Central memory CD8-positive, alpha-beta T cell (primary cell): ENCODE results near the gene CARM1.
"Not testable (repeated sequence)": the region's sequence is repeated elsewhere in the genome, so short reads cannot be mapped to it uniquely, and the experiment has no call there.

ENCODE experiments used
- ATAC-seq: fragments of 150-1000 bp; cut with Tn5 transposase; replicated peaks from 2 replicates; pipeline ENCODE4 v1.10.0; 2022; ENCODE audit warnings: mild to moderate bottlenecking, moderate FRiP score, moderate number of reproducible peaks; ENCODE audit not compliant: poor library complexity, severe bottlenecking; ENCODE audit errors: extremely low read depth
- DNase-seq, 2 donors: peaks; one replicate each; pipeline ENCODE4 v3.0.0; 2021; ENCODE audit warnings: low spot score in 2 of 2
- H3K27ac Mint-ChIP-seq: one replicate; pipeline ENCODE4 v1.8.0; 2022; ENCODE audit warnings: low read depth, mild to moderate bottlenecking, moderate library complexity, mixed read lengths
- H3K27me3 Mint-ChIP-seq: one replicate; pipeline ENCODE4 v1.8.0; 2022; ENCODE audit warnings: mixed read lengths
- H3K36me3 Mint-ChIP-seq: one replicate; pipeline ENCODE4 v1.8.0; 2022; ENCODE audit warnings: mild to moderate bottlenecking, moderate library complexity, mixed read lengths; ENCODE audit not compliant: insufficient read depth
- H3K4me1 Mint-ChIP-seq: one replicate; pipeline ENCODE4 v1.8.0; 2022; ENCODE audit warnings: mixed read lengths
- H3K4me3 Mint-ChIP-seq: one replicate; pipeline ENCODE4 v1.8.0; 2022; ENCODE audit warnings: mild to moderate bottlenecking, moderate library complexity, mixed read lengths
- H3K9me3 Mint-ChIP-seq: one replicate; pipeline ENCODE4 v1.8.0; 2022; ENCODE audit warnings: mixed read lengths

Gene CARM1

DNA sequence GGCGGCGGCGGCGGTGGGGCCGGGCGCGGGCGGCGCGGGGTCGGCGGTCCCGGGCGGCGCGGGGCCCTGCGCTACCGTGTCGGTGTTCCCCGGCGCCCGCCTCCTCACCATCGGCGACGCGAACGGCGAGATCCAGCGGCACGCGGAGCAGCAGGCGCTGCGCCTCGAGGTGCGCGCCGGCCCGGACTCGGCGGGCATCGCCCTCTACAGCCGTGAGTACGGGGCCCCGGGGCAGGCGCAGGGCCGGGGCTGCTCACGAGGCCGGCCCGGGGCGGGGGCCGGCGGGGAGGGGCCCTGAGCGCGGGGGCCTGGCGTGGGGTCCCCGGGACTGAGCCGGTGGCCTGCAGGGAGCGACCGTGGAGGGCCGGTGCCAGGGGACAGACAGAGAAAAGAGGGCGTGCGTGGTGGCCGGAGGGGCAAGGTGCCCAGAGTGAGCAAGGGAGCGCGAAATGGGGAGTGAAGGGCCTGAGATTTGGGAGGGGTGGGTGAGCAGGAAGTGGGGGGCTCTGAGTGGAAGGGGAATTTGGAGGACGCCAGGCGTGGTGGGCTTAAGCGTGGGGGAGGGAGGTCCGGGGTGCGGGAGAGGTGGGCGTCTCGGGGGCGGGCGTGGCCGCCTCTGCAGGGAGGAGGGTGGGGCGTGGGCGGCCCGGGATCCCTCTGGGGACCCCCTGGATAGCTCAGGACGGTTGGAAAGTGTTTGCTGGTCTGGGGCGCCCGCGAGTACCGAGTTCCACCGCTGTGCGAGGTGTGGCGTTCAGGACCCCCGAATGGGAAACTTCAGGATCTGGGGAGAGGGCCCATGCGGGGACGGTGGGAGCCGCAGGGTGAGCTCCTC, 575 bp downstream of the CARM1 start:
- no peak for DNase-seq
- Mint-ChIP-seq H3K4me1 (peaks cover 20% of the 10 kb centered on the region), H3K27ac (peak overlapping the region; percentile 52), H3K36me3 (peaks cover 11% of the 10 kb centered on the region), H3K4me3 (peak overlapping the region; percentile 81), H3K27me3 (no peaks in the 10 kb centered on the region), H3K9me3 (no peaks in the 10 kb centered on the region)
- ATAC-seq = no peak

DNA sequence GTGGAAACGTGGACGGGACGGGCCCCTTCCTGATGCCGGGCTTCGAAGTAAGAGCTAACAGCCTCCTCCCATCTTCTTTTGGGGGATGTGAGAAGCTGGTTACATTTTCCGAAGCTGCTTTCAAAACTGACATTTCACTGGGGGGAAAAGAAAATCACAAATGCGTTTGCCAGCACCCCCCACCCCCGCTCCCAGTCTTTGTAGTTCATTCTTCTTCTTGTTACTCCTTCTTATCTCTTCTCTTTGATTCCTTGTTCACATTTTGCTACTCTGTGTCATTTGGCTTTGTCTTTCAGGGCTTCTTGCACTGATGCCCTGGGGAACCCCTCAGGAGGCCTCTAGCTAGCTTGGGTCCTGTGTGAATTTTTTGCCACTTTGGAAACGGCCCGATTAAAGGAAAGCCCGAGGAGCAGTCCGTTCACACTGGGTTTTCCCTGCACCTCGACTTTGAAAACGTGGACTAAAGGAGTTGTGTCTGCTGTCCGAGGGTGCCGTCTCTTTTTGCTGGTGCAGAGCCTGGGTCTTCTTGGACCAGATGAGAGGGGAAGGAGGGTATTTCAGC, 1.3 kb downstream of the CARM1 start:
- H3K4me1 Mint-ChIP-seq = peaks cover 22% of the 10 kb centered on the region
- ATAC-seq (no peak), DNase-seq (no peak)
- H3K4me3 Mint-ChIP-seq = peak overlapping the region; percentile 81
- peak overlapping the region; percentile 52 for H3K27ac Mint-ChIP-seq
- H3K36me3 Mint-ChIP-seq = peaks cover 11% of the 10 kb centered on the region
- no peaks in the 10 kb centered on the region for H3K27me3 Mint-ChIP-seq
- H3K9me3 Mint-ChIP-seq = no peaks in the 10 kb centered on the region

DNA sequence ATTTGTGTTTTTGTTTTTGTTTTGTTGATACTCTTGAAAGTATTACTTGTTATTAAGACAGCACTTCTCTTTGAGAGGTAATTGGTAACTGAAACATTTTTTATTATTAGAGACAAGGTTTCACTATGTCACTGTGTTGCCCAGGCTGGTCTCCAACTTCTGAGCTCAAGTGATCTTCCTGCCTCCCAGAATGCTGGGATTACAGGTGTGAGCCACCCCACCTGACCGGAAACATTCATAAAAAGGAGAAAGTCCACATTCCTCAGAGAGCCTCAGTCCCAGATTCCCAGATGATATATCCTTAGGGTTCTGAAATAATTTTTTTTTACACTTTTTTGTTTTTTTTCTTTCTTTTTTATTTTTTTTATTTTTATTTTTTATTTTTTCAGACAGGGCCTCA, 2.7 kb downstream of the CARM1 start:
- H3K36me3 Mint-ChIP-seq = peaks cover 11% of the 10 kb centered on the region
- DNase-seq (no peak), ATAC-seq (no peak)
- H3K27ac Mint-ChIP-seq = no peak overlapping the region
- H3K4me3 Mint-ChIP-seq = peak overlapping the region; percentile 64
- H3K9me3 Mint-ChIP-seq = no peaks in the 10 kb centered on the region
- H3K4me1 Mint-ChIP-seq = peaks cover 31% of the 10 kb centered on the region
- no peaks in the 10 kb centered on the region for H3K27me3 Mint-ChIP-seq

DNA sequence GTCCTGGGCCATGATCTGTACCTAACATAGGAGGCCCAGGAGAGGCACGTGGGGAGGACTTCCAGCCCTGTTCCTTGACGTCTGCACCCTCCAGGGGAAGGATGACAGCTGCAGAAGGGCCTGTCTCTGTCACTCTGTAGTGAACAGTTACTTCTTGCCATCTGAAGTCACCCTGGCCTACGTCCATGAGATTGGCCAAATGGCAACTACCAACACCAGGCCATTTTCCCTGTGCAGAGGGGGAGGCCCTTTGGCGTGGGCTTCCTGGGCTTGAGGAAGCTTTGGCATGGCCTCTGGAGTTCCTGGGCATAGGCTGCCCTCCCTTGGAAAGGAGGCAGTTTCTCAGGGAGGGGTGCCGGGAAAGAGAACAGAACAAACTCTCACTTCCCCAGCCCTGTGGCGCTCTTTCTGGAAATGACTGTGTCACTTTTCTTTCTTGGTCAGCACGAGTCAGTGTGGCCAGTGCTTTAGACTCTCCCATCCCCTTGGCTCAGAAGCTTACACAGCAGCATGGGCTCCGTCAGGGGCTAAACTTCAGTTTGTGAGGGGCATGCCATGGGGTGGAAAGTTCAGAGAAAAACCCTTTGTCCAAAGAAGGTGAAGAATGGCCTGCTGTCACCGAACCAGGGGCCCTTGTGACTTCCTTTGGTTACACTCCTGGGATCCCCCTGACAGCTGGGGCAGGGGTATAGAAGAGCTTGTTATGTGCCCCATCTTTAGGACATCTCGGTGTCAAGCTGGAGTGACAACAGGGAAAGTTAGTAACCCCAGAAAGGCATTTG, 5.3 kb downstream of the CARM1 start:
- H3K4me3 Mint-ChIP-seq = no peak overlapping the region
- no peak for DNase-seq
- peaks cover 29% of the 10 kb centered on the region for H3K4me1 Mint-ChIP-seq
- H3K9me3 Mint-ChIP-seq = no peaks in the 10 kb centered on the region
- peaks cover 14% of the 10 kb centered on the region for H3K36me3 Mint-ChIP-seq
- no peak overlapping the region for H3K27ac Mint-ChIP-seq
- no peak for ATAC-seq
- H3K27me3 Mint-ChIP-seq = no peaks in the 10 kb centered on the region

DNA sequence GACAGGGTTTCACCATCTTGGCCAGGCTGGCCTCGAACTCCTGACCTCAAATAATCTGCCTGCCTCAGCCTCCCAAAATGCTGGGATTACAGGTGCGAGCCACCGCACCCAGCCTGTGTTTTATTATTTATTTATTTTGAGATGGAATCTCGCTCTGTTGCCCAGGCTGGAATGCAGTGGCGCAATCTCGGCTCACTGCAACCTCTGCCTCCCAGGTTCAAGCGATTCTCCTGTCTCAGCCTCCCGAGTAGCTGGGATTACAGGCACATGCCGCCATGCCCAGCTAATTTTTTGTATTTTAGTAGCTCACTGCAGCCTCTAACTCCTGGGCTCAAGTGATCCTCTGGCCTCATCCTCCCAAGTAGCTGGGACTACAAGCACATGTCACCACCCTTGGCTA, 6.3 kb downstream of the CARM1 start:
- not testable (repeated sequence) for DNase-seq, H3K9me3 Mint-ChIP-seq, H3K4me3 Mint-ChIP-seq, H3K27me3 Mint-ChIP-seq, H3K36me3 Mint-ChIP-seq, ATAC-seq, H3K27ac Mint-ChIP-seq
- peaks cover 26% of the 10 kb centered on the region for H3K4me1 Mint-ChIP-seq

DNA sequence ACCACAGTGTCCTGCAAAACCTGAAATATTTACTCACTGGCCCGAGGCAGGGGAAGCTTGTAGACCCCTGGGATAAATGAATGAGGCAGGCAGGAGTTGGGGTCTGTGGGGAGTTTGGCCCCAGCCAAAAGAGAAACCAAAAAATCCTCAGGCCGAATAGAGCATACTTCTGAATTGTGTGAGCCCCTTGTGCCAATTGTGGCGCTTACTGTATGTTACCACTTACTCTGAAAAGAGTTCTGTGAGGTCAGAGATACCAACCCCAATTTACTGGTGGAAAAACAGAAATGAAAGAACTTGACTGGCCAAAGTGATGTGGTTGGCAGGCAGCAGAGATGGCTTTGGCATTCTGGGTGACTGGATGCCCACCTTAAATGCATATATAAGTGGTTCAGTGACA, 6.9 kb downstream of the CARM1 start:
- ATAC-seq (no peak), DNase-seq (no peak)
- Mint-ChIP-seq H3K27ac (no peak overlapping the region), H3K4me1 (peaks cover 22% of the 10 kb centered on the region), H3K27me3 (no peaks in the 10 kb centered on the region), H3K9me3 (no peaks in the 10 kb centered on the region), H3K4me3 (no peak overlapping the region), H3K36me3 (peaks cover 7% of the 10 kb centered on the region)

DNA sequence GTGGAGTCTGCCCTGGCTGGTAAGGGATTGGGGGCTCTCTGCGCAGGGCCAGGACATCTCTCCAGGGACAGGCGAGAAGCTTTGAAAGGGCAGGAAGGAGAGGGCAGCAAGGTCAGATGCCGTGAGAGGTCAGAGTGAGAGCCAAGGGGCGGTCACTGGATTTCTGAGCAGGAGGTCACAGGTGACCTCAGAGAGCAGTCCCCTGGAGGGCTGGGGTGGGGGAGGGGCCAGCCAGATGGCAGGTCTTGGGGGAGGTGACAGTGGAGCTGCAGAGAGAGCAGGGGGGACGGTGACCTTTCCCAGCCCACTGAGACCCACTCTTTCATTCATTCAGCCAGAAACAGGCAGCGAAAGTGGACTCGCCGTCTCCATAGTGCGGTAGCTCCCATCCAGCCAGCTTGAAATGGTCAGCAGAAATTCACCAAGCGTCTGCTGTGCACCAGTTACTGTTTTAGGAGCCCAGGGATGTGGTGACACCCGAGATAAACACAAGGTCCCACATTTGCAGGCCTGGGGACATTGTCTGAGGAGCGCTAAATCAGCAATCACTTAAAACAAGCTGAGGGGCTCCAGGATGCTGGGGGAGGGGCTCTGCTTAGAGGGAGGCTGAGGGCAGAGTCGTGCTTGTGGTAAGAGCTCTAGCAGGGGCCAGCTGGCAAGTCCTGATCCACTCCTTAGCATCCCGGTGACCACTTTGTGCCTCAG, 10.2 kb downstream of the CARM1 start:
- Mint-ChIP-seq H3K9me3 (no peaks in the 10 kb centered on the region), H3K4me3 (no peak overlapping the region)

DNA sequence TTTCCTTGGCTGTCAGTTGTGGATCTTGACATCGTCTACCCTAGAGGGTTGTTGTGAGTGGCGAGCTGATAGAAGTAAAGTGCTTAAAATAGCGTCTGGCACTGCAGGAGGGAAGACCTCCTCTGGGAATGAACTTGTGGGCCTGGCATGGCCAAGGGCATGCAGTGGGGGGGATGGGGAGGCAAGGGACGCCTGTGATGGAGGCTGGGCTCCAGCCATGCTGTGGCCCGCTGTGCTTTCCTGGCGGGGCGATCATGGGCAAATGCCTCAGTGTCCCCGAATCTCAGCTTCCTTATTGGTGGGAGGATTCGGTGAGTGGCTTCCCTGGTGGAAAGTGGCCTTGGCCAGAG, 10.7 kb downstream of the CARM1 start:
- Mint-ChIP-seq H3K4me1 (peaks cover 15% of the 10 kb centered on the region), H3K4me3 (no peak overlapping the region), H3K36me3 (peaks cover 4% of the 10 kb centered on the region), H3K27ac (no peak overlapping the region), H3K27me3 (no peaks in the 10 kb centered on the region), H3K9me3 (no peaks in the 10 kb centered on the region)
- ATAC-seq (no peak), DNase-seq (no peak)

More for the DNA sequence above, 10.2 kb downstream of the CARM1 start:
- no peak for DNase-seq
- Mint-ChIP-seq H3K27me3 (no peaks in the 10 kb centered on the region), H3K4me1 (peaks cover 20% of the 10 kb centered on the region), H3K27ac (no peak overlapping the region), H3K36me3 (peaks cover 3% of the 10 kb centered on the region)
- no peak for ATAC-seq

DNA sequence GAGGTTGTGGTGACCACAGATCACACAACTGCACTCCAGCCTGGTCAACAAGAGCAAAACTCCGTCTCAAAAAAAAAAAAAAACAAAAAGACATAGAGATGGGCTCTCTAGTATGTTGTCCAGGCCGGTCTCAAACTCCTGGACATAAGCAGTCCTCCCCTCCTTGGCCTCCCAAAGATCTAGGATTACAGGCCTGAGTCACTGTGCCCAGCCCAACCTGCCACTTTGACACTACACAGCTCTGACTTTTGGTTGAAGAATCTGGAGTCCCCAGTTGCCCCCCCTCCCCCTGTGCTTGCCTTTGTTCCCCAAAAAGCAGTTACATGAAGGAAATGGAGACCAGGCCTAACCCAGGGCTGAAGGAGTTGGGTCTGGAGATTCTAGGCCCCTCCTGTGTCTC, 12.9 kb downstream of the CARM1 start:
- no peak for DNase-seq
- ATAC-seq = no peak
- H3K27me3 Mint-ChIP-seq = no peaks in the 10 kb centered on the region
- H3K36me3 Mint-ChIP-seq = peaks cover 5% of the 10 kb centered on the region
- H3K4me1 Mint-ChIP-seq = peaks cover 7% of the 10 kb centered on the region
- H3K9me3 Mint-ChIP-seq = no peaks in the 10 kb centered on the region
- H3K4me3 Mint-ChIP-seq = no peak overlapping the region
- H3K27ac Mint-ChIP-seq = no peak overlapping the region

DNA sequence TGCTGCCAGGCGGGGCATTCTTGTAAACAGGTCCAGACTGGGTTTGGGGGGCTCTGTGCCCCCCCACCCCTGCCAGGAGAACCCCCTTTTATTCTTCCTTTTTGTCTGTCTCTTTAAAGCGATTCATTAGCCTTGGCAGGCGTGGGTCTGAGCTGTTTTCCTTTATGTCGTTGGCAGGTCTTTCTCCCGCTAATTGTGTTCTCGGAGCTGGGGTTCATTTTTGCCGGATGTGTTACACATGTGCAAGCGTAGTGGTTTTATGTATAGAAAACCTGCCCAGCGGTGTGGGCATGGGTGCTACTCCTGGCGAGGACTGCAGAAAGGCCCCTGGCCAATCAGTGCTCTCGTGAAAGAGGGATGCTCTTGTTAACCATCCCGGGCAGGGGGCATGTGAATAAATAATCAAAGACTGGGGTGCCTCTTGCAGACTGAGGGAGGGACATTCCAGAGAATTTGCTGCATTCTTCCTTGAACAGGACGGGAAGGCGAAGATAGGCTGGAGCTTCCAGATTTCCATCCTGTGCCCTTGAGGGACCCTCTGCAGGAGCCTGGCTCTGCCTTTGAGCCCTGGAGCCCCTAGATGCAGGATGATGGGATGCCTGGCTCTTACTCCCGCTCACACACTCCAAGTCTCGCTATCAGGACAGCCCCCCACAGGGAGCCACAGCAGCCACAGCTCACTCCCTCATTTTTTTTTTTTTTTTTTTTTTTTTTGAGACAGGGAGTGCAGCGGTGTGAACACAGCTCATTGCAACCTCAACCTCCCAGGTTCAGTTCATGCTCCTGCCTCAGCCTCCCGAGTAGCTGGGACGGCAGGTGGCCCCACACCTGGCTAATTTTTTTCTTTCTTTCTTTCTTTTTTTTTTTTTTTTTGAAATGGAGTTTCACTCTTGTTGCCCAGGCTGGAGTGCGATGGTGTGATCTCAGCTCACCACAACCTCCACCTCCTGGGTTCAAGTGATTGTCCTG, 14.1 kb downstream of the CARM1 start:
- Mint-ChIP-seq H3K27ac (no peak overlapping the region), H3K9me3 (no peaks in the 10 kb centered on the region), H3K4me3 (no peak overlapping the region), H3K4me1 (peaks cover 5% of the 10 kb centered on the region), H3K27me3 (no peaks in the 10 kb centered on the region), H3K36me3 (peaks cover 5% of the 10 kb centered on the region)
- DNase-seq (no peak), ATAC-seq (no peak)

DNA sequence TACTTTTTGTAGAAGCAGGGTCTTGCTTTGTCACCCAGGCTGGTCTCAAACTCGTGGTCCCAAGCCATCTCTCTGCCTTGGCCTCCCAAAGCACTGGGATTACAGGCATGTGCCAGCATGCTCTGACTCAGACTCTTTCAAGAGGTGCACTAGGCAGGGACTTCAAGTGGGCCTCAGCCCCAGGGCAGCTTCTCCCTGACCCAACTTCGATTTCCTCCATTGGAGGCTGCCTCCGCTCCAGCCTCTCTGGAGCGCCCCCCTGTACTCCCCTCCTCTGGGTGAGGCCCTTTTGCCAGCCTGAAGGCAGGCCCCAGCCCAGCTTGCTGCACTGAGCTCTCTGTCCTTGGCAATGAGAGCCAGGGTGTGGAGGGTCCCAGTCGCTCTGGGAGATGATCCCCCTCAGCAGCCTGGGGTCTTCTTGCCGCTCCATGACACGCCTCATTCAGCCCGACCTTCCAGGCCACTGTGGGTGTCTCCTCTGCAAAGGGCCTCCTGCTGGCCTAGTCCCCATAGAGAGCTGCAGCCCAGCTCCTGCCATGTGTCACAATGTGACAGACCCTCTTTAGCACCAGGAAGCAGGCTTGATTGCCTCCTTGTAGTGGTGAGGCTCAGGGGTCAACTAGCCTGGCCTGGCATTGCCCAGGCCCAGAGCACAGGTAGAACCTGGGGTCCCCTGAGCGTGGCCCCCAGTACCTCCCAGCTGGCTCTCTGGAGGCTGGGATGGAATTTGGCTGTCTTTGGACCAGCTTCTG, 16.4 kb downstream of the CARM1 start:
- no peak for ATAC-seq
- H3K27me3 Mint-ChIP-seq = no peaks in the 10 kb centered on the region
- no peak overlapping the region for H3K4me3 Mint-ChIP-seq
- H3K4me1 Mint-ChIP-seq = peaks cover 5% of the 10 kb centered on the region
- no peak overlapping the region for H3K27ac Mint-ChIP-seq
- H3K9me3 Mint-ChIP-seq = no peaks in the 10 kb centered on the region
- DNase-seq = no peak
- H3K36me3 Mint-ChIP-seq = peaks cover 3% of the 10 kb centered on the region
